ENCODE results near the gene IRF3.
"Not testable (repeated sequence)": the region's sequence is repeated elsewhere in the genome, so short reads cannot be mapped to it uniquely, and the experiment has no call there.

IRF3 gene

GRCh38 chr19:49637821-49638738 lies 27.6 kb downstream of the IRF3 start:
- no peaks in the 10 kb centered on the region for H3K27me3 ChIP-seq (ENCODE audit: insufficient read depth, low read length)
- H3K9me2 ChIP-seq (ENCODE audit: low read depth, low read length), result no peaks in the 10 kb centered on the region
- H3K4me2 ChIP-seq (ENCODE audit: low read length), result no peak overlapping the region
- H3K27ac ChIP-seq (ENCODE audit: low read depth, low read length, poor library complexity, severe bottlenecking), result no peak overlapping the region
- H2AFZ ChIP-seq (ENCODE audit: low read length), result no peak overlapping the region
- H3K9ac ChIP-seq (ENCODE audit: low read length), result no peak overlapping the region
- H3K4me1 ChIP-seq (ENCODE audit: insufficient read depth, low read length, severe bottlenecking), result peaks cover 11% of the 10 kb centered on the region
- H3K4me3 ChIP-seq (ENCODE audit: low read depth, low read length, poor library complexity, severe bottlenecking), result no peak overlapping the region
- no peaks in the 10 kb centered on the region for H4K20me1 ChIP-seq (ENCODE audit: insufficient read depth, low read length)
- TF ChIP-seq EZH2 (IDR thresholded peaks at IDR 0.05; ENCODE audit: borderline replicate concordance, low read length) (no peak), CTCF (IDR thresholded peaks at IDR 0.05; ENCODE audit: low read length) (no peak)
- H3F3A ChIP-seq (ENCODE audit: insufficient read depth, low read length), result no peaks in the 10 kb centered on the region
- no peaks in the 10 kb centered on the region for H3K9me3 ChIP-seq (ENCODE audit: low read length)
- H3K36me3 ChIP-seq (ENCODE audit: insufficient read depth, low read length), result no peaks in the 10 kb centered on the region
- peaks cover 9% of the 10 kb centered on the region for H3K79me2 ChIP-seq (ENCODE audit: insufficient read depth, low read length)

GRCh38 chr19:49636233-49636932 lies 29.3 kb downstream of the IRF3 start:
- Histone ChIP-seq H4K20me1 (ENCODE audit: insufficient read depth, low read length) (no peaks in the 10 kb centered on the region), H3K79me2 (ENCODE audit: insufficient read depth, low read length) (no peaks in the 10 kb centered on the region), H3K36me3 (ENCODE audit: insufficient read depth, low read length) (no peaks in the 10 kb centered on the region), H3F3A (ENCODE audit: insufficient read depth, low read length) (no peaks in the 10 kb centered on the region), H2AFZ (ENCODE audit: low read length) (no peak overlapping the region), H3K4me2 (ENCODE audit: low read length) (no peak overlapping the region), H3K9me2 (ENCODE audit: low read depth, low read length) (no peaks in the 10 kb centered on the region), H3K9ac (ENCODE audit: low read length) (no peak overlapping the region), H3K27me3 (ENCODE audit: insufficient read depth, low read length) (no peaks in the 10 kb centered on the region), H3K9me3 (ENCODE audit: low read length) (no peaks in the 10 kb centered on the region), H3K4me3 (ENCODE audit: low read depth, low read length, poor library complexity, severe bottlenecking) (no peak overlapping the region), H3K27ac (ENCODE audit: low read depth, low read length, poor library complexity, severe bottlenecking) (no peak overlapping the region), H3K4me1 (ENCODE audit: insufficient read depth, low read length, severe bottlenecking) (peaks cover 6% of the 10 kb centered on the region)
- TF ChIP-seq CTCF (IDR thresholded peaks at IDR 0.05; ENCODE audit: low read length) (no peak), EZH2 (IDR thresholded peaks at IDR 0.05; ENCODE audit: borderline replicate concordance, low read length) (no peak)

- Histone ChIP-seq H3K4me3 (ENCODE audit: low read depth, low read length, poor library complexity, severe bottlenecking) (no peak overlapping the region), H3K9ac (ENCODE audit: low read length) (no peak overlapping the region), H3K27me3 (ENCODE audit: insufficient read depth, low read length) (no peaks in the 10 kb centered on the region), H3K36me3 (ENCODE audit: insufficient read depth, low read length) (no peaks in the 10 kb centered on the region), H3F3A (ENCODE audit: insufficient read depth, low read length) (no peaks in the 10 kb centered on the region), H3K4me2 (ENCODE audit: low read length) (no peak overlapping the region), H4K20me1 (ENCODE audit: insufficient read depth, low read length) (no peaks in the 10 kb centered on the region), H3K9me3 (ENCODE audit: low read length) (no peaks in the 10 kb centered on the region), H2AFZ (ENCODE audit: low read length) (no peak overlapping the region), H3K27ac (ENCODE audit: low read depth, low read length, poor library complexity, severe bottlenecking) (no peak overlapping the region), H3K9me2 (ENCODE audit: low read depth, low read length) (no peaks in the 10 kb centered on the region), H3K4me1 (ENCODE audit: insufficient read depth, low read length, severe bottlenecking) (peaks cover 6% of the 10 kb centered on the region), H3K79me2 (ENCODE audit: insufficient read depth, low read length) (no peaks in the 10 kb centered on the region)
- TF ChIP-seq EZH2 (IDR thresholded peaks at IDR 0.05; ENCODE audit: borderline replicate concordance, low read length), result no peak
- no peak for TF ChIP-seq CTCF (IDR thresholded peaks at IDR 0.05; ENCODE audit: low read length)
These were observed 30.0 kb downstream of the IRF3 start for GRCh38 chr19:49635530-49636232.

GRCh38 chr19:49633273-49633672 lies 32.4 kb downstream of the IRF3 start:
- not testable (repeated sequence) for H3K9me2 ChIP-seq (ENCODE audit: low read depth, low read length); H3F3A ChIP-seq (ENCODE audit: insufficient read depth, low read length); H3K36me3 ChIP-seq (ENCODE audit: insufficient read depth, low read length); H3K4me2 ChIP-seq (ENCODE audit: low read length); H3K79me2 ChIP-seq (ENCODE audit: insufficient read depth, low read length); H2AFZ ChIP-seq (ENCODE audit: low read length); H3K9me3 ChIP-seq (ENCODE audit: low read length); H4K20me1 ChIP-seq (ENCODE audit: insufficient read depth, low read length); H3K9ac ChIP-seq (ENCODE audit: low read length); H3K4me1 ChIP-seq (ENCODE audit: insufficient read depth, low read length, severe bottlenecking); H3K4me3 ChIP-seq (ENCODE audit: low read depth, low read length, poor library complexity, severe bottlenecking); H3K27ac ChIP-seq (ENCODE audit: low read depth, low read length, poor library complexity, severe bottlenecking); H3K27me3 ChIP-seq (ENCODE audit: insufficient read depth, low read length)

All from OCI-LY1 (cell line).